GM23338 (cell line): ENCODE data around the gene SNX8. TPM values are rescaled to one million over a fixed set of nuclear protein-coding genes. Genes with fewer than 3 reads are reported as not detected.

Source experiments
- ATAC-seq: fragments of 200-7000 bp; cut with Tn5 transposase; 3 replicates; pipeline ENCODE4 v1.9.1; 2020
- DNase-seq: peaks from one replicate; pipeline ENCODE4 v3.0.0-alpha.2; 2015; ENCODE audit warnings: low spot score
- H2AFZ ChIP-seq: fragments of 200-600 bp; sonication (generic); 2 replicates; pipeline ENCODE4 v1.8.0; 2016; ENCODE audit warnings: antibody characterized with exemption, mild to moderate bottlenecking, moderate library complexity
- H3F3A ChIP-seq: fragments of 200-600 bp; sonication (generic); replicated peaks from 2 replicates; pipeline ENCODE4 v1.8.0; 2017; ENCODE audit warnings: antibody characterized with exemption, mixed run types, low read depth
- H3K27ac ChIP-seq: fragments of 200-600 bp; sonication (generic); 2 replicates; pipeline ENCODE4 v1.6.1; 2016; ENCODE audit warnings: low read depth
- H3K27me3 ChIP-seq: fragments of 200-600 bp; sonication (generic); 2 replicates; pipeline ENCODE4 v1.8.0; 2016; ENCODE audit warnings: mild to moderate bottlenecking, mixed run types, moderate library complexity; ENCODE audit not compliant: insufficient read depth
- H3K36me3 ChIP-seq: fragments of 200-600 bp; sonication (generic); 2 replicates; pipeline ENCODE4 v1.8.0; 2016; ENCODE audit warnings: mild to moderate bottlenecking; ENCODE audit not compliant: insufficient read depth
- H3K4me1 ChIP-seq: fragments of 200-600 bp; sonication (generic); 2 replicates; pipeline ENCODE4 v1.8.0; 2016; ENCODE audit warnings: mild to moderate bottlenecking, moderate library complexity; ENCODE audit not compliant: insufficient read depth
- H3K4me2 ChIP-seq: fragments of 200-600 bp; sonication (generic); 2 replicates; pipeline ENCODE4 v1.7.1; 2017; ENCODE audit warnings: mixed run types
- H3K4me3 ChIP-seq: fragments of 200-600 bp; sonication (generic); 2 replicates; pipeline ENCODE4 v1.6.1; 2016; ENCODE audit warnings: mixed run types
- H3K79me2 ChIP-seq: fragments of 200-600 bp; sonication (generic); replicated peaks from 2 replicates; pipeline ENCODE4 v1.8.0; 2017; ENCODE audit warnings: mild to moderate bottlenecking; ENCODE audit not compliant: insufficient read depth
- H3K9me2 ChIP-seq: fragments of 200-600 bp; sonication (generic); 2 replicates; pipeline ENCODE4 v1.8.0; 2017; ENCODE audit not compliant: insufficient read depth
- H4K20me1 ChIP-seq: fragments of 200-600 bp; sonication (generic); replicated peaks from 2 replicates; pipeline ENCODE4 v1.8.0; 2017; ENCODE audit warnings: mild to moderate bottlenecking; ENCODE audit not compliant: insufficient read depth
- H3K27ac Mint-ChIP-seq: 2 replicates; pipeline ENCODE4 v1.8.0; 2020; ENCODE audit warnings: inconsistent platforms, mild to moderate bottlenecking, moderate library complexity, mixed read lengths
- H3K27me3 Mint-ChIP-seq: 3 replicates; pipeline ENCODE4 v1.8.0; 2022; ENCODE audit warnings: low read depth, mild to moderate bottlenecking, moderate library complexity, mixed read lengths, inconsistent platforms; ENCODE audit not compliant: insufficient read depth, poor library complexity
- H3K36me3 Mint-ChIP-seq: 3 replicates; pipeline ENCODE4 v1.8.0; 2021; ENCODE audit warnings: low read depth, mild to moderate bottlenecking, inconsistent platforms, moderate library complexity, mixed read lengths
- H3K4me1 Mint-ChIP-seq: 3 replicates; pipeline ENCODE4 v1.8.0; 2020; ENCODE audit warnings: mild to moderate bottlenecking, inconsistent platforms, mixed read lengths
- H3K4me3 Mint-ChIP-seq: 3 replicates; pipeline ENCODE4 v1.8.0; 2021; ENCODE audit warnings: moderate library complexity, mild to moderate bottlenecking, inconsistent platforms, mixed read lengths
- H3K9me3 Mint-ChIP-seq: 3 replicates; pipeline ENCODE4 v1.8.0; 2020; ENCODE audit warnings: moderate library complexity, mild to moderate bottlenecking, inconsistent platforms, mixed read lengths
- CREB1 ChIP-seq: fragments of 250-450 bp; sonication (Bioruptor Pico); IDR thresholded peaks from 2 replicates; pipeline ENCODE4 v1.5.0; 2020; ENCODE audit warnings: low read depth, mild to moderate bottlenecking, moderate library complexity
- EZH2 ChIP-seq: fragments of 200-600 bp; sonication (generic); IDR thresholded peaks from one replicate; pipeline ENCODE4 v1.8.0; 2017; ENCODE audit warnings: antibody characterized with exemption, mild to moderate bottlenecking, low read depth; ENCODE audit not compliant: unreplicated experiment
- EZH2phosphoT487 ChIP-seq: fragments of 200-600 bp; sonication (generic); IDR thresholded peaks from one replicate; pipeline ENCODE4 v1.8.1; 2018; ENCODE audit warnings: antibody characterized with exemption; ENCODE audit not compliant: unreplicated experiment
- JUNB ChIP-seq: IDR thresholded peaks from one replicate; pipeline ENCODE4 v1.6.1; 2016; ENCODE audit warnings: antibody characterized with exemption; ENCODE audit not compliant: unreplicated experiment
- NANOG ChIP-seq: IDR thresholded peaks from 2 replicates; pipeline ENCODE4 v1.6.1; 2016; ENCODE audit warnings: antibody characterized with exemption, borderline replicate concordance
- POLR2AphosphoS5 ChIP-seq: IDR thresholded peaks from 2 replicates; pipeline ENCODE4 v1.6.1; 2016; ENCODE audit warnings: antibody characterized with exemption, low read depth
- REST ChIP-seq: IDR thresholded peaks from one replicate; pipeline ENCODE4 v1.6.1; 2018; ENCODE audit warnings: antibody characterized with exemption; ENCODE audit not compliant: unreplicated experiment
- STAT1 ChIP-seq: IDR thresholded peaks from one replicate; pipeline ENCODE4 v1.6.1; 2016; ENCODE audit warnings: antibody characterized with exemption; ENCODE audit not compliant: unreplicated experiment
- ZNF114 ChIP-seq: fragments of 250-450 bp; sonication (Bioruptor Pico); IDR thresholded peaks from 2 replicates; pipeline ENCODE4 v1.5.0; 2020; ENCODE audit warnings: mild to moderate bottlenecking, moderate library complexity
- ZNF331 ChIP-seq: fragments of 250-450 bp; sonication (Bioruptor Pico); IDR thresholded peaks from 2 replicates; pipeline ENCODE4 v1.5.0; 2020; ENCODE audit warnings: low read depth, mild to moderate bottlenecking, moderate library complexity
- polyA plus RNA-seq: library from polyadenylated mRNA; unstranded; fragments of >200 nt; fragmentation: Nextera tagmentation; extraction: Ambion mirVana; gene quantifications from 2 replicates; pipeline ENCODE4 v1.2.1, GENCODE V29; 2016
- total RNA-seq: library from RNA; depleted of rRNA; stranded (reverse); fragments of >200 nt; shearing (Covaris generic); gene quantifications from 2 replicates; pipeline ENCODE4 v1.2.3, GENCODE V29; 2014
- TF ChIP-seq, protein P1 (sequence below): fragments of 250-450 bp; sonication (Bioruptor Pico); IDR thresholded peaks from 2 replicates; pipeline ENCODE4 v1.5.0; 2020; ENCODE audit warnings: mild to moderate bottlenecking, moderate library complexity
- TF ChIP-seq, protein P2 (sequence below): IDR thresholded peaks from 2 replicates; pipeline ENCODE4 v1.6.1; 2016; ENCODE audit warnings: antibody characterized with exemption
- TF ChIP-seq, protein P3 (sequence below), 2 experiments: fragments of 200-600 bp in 1 of 2; sonication (generic) in 1 of 2; conservative IDR thresholded peaks; 2 replicates each; pipeline versions ENCODE4 v1.5.1 to v1.6.1; 2016 to 2017; ENCODE audit warnings: antibody characterized with exemption in 2 of 2, low read depth in 2 of 2, mild to moderate bottlenecking in 2 of 2, moderate library complexity in 1 of 2

The SNX8 gene
- total and polyA plus RNA-seq, 2 experiments from 2014 or later, result 44.3 to 50.9 TPM

DNA sequence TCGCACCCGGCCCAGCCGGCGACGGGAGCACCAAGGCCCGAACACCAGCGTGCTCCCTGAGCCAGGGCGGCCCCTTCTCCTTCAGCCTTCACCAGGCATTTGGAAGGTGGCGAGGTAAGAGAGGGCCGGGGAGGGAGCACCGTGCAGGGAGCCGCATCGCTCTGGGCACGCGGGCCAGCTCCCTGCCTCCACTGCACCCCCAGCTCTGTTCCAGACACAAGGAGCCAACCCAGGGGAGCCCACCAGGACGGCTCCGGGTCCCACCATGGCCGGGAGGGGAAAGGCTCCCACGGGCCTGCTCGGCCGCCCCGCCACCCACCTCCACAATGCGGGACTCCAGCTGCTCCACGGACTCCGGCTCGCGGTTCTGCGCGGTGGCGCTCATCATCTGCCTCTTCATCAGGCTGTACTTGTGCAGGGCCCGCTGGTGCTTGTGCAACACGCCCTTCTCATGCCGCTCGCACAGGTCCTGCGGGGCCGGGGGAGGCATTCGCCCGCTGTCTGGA, 57.1 kb downstream of the SNX8 start:
- H3K36me3 ChIP-seq, result no peaks in the 10 kb centered on the region
- no peak overlapping the region for H3K4me2 ChIP-seq
- TF ChIP-seq REST (no peak), POLR2AphosphoS5 (no peak), ZNF114 (CRISPR knock-in tag) (no peak), ZNF331 (CRISPR knock-in tag) (no peak), JUNB (no peak), NANOG (no peak), STAT1 (no peak), EZH2 (no peak), CREB1 (CRISPR knock-in tag) (no peak), EZH2phosphoT487 (no peak)
- TF ChIP-seq, protein P1, sequence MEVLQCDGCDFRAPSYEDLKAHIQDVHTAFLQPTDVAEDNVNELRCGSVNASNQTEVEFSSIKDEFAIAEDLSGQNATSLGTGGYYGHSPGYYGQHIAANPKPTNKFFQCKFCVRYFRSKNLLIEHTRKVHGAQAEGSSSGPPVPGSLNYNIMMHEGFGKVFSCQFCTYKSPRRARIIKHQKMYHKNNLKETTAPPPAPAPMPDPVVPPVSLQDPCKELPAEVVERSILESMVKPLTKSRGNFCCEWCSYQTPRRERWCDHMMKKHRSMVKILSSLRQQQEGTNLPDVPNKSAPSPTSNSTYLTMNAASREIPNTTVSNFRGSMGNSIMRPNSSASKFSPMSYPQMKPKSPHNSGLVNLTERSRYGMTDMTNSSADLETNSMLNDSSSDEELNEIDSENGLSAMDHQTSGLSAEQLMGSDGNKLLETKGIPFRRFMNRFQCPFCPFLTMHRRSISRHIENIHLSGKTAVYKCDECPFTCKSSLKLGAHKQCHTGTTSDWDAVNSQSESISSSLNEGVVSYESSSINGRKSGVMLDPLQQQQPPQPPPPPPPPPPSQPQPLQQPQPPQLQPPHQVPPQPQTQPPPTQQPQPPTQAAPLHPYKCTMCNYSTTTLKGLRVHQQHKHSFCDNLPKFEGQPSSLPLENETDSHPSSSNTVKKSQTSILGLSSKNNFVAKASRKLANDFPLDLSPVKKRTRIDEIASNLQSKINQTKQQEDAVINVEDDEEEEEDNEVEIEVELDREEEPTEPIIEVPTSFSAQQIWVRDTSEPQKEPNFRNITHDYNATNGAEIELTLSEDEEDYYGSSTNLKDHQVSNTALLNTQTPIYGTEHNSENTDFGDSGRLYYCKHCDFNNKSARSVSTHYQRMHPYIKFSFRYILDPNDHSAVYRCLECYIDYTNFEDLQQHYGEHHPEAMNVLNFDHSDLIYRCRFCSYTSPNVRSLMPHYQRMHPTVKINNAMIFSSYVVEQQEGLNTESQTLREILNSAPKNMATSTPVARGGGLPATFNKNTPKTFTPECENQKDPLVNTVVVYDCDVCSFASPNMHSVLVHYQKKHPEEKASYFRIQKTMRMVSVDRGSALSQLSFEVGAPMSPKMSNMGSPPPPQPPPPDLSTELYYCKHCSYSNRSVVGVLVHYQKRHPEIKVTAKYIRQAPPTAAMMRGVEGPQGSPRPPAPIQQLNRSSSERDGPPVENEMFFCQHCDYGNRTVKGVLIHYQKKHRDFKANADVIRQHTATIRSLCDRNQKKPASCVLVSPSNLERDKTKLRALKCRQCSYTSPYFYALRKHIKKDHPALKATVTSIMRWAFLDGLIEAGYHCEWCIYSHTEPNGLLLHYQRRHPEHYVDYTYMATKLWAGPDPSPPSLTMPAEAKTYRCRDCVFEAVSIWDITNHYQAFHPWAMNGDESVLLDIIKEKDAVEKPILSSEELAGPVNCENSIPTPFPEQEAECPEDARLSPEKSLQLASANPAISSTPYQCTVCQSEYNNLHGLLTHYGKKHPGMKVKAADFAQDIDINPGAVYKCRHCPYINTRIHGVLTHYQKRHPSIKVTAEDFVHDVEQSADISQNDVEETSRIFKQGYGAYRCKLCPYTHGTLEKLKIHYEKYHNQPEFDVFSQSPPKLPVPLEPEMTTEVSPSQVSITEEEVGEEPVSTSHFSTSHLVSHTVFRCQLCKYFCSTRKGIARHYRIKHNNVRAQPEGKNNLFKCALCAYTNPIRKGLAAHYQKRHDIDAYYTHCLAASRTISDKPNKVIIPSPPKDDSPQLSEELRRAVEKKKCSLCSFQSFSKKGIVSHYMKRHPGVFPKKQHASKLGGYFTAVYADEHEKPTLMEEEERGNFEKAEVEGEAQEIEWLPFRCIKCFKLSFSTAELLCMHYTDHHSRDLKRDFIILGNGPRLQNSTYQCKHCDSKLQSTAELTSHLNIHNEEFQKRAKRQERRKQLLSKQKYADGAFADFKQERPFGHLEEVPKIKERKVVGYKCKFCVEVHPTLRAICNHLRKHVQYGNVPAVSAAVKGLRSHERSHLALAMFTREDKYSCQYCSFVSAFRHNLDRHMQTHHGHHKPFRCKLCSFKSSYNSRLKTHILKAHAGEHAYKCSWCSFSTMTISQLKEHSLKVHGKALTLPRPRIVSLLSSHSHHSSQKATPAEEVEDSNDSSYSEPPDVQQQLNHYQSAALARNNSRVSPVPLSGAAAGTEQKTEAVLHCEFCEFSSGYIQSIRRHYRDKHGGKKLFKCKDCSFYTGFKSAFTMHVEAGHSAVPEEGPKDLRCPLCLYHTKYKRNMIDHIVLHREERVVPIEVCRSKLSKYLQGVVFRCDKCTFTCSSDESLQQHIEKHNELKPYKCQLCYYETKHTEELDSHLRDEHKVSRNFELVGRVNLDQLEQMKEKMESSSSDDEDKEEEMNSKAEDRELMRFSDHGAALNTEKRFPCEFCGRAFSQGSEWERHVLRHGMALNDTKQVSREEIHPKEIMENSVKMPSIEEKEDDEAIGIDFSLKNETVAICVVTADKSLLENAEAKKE (CRISPR knock-in tag), result no peak
- TF ChIP-seq, protein P2, sequence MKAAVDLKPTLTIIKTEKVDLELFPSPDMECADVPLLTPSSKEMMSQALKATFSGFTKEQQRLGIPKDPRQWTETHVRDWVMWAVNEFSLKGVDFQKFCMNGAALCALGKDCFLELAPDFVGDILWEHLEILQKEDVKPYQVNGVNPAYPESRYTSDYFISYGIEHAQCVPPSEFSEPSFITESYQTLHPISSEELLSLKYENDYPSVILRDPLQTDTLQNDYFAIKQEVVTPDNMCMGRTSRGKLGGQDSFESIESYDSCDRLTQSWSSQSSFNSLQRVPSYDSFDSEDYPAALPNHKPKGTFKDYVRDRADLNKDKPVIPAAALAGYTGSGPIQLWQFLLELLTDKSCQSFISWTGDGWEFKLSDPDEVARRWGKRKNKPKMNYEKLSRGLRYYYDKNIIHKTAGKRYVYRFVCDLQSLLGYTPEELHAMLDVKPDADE, result no peak
- TF ChIP-seq, protein P3, sequence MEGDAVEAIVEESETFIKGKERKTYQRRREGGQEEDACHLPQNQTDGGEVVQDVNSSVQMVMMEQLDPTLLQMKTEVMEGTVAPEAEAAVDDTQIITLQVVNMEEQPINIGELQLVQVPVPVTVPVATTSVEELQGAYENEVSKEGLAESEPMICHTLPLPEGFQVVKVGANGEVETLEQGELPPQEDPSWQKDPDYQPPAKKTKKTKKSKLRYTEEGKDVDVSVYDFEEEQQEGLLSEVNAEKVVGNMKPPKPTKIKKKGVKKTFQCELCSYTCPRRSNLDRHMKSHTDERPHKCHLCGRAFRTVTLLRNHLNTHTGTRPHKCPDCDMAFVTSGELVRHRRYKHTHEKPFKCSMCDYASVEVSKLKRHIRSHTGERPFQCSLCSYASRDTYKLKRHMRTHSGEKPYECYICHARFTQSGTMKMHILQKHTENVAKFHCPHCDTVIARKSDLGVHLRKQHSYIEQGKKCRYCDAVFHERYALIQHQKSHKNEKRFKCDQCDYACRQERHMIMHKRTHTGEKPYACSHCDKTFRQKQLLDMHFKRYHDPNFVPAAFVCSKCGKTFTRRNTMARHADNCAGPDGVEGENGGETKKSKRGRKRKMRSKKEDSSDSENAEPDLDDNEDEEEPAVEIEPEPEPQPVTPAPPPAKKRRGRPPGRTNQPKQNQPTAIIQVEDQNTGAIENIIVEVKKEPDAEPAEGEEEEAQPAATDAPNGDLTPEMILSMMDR (conservative IDR thresholded peaks at IDR 0.05; ENCODE audit: low read depth in 2 of 2), result no peak
- H3K4me3 ChIP-seq, result no peak overlapping the region
- H3K9me2 ChIP-seq, result no peaks in the 10 kb centered on the region
- Mint-ChIP-seq H3K9me3 (no peaks in the 10 kb centered on the region), H3K4me3 (no peak overlapping the region), H3K36me3 (peaks cover 10% of the 10 kb centered on the region; the same call in 2 of the 3 replicates), H3K27me3 (peaks cover 13% of the 10 kb centered on the region), H3K27ac (no peak overlapping the region), H3K4me1 (no peaks in the 10 kb centered on the region)
- no peaks in the 10 kb centered on the region for H3K79me2 ChIP-seq
- no peak overlapping the region for H2AFZ ChIP-seq
- H3K27me3 ChIP-seq, result no peaks in the 10 kb centered on the region
- no peaks in the 10 kb centered on the region for H3K4me1 ChIP-seq
- no peaks in the 10 kb centered on the region for H3F3A ChIP-seq
- 0 out of 2 replicates have a peak overlapping the region, but pooled peaks have one; percentile 19 for H3K27ac ChIP-seq
- DNase-seq (no peak), ATAC-seq (no peak)
- no peaks in the 10 kb centered on the region; the same call in 1 of the 2 replicates for H4K20me1 ChIP-seq
